B cell (primary cell): ENCODE measurements around the gene ATP7B.

Experiments used
- EZH2 ChIP-seq: IDR thresholded peaks from 2 replicates; pipeline ENCODE4 v1.6.1; 2012; ENCODE audit warnings: borderline replicate concordance, low read depth, mild to moderate bottlenecking, moderate library complexity, low read length; ENCODE audit not compliant: insufficient read depth, poor library complexity, severe bottlenecking
- TF ChIP-seq, protein P1 (sequence below): fragments of 200-600 bp; IDR thresholded peaks from one replicate; pipeline ENCODE4 v1.8.0; 2022; ENCODE audit warnings: antibody characterized with exemption, mild to moderate bottlenecking

DNA sequence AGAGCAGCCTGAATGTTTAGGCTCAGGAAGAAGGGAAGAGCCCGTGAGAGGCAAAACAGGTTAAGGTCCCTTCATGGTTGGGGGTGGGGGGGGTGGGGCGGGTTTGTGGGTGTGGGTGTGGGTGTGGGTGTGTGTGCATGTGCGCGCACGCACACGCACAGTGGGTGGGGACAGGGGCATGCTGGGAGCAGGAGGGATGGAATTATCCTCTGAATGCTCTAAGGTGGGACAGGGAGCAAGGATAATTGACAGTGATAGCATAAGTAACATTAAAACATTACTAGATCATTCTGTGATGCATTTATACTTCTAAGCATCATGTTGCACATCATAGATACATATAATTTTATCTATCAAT lies 84.7 kb downstream of the ATP7B start:
- TF ChIP-seq, protein P1, sequence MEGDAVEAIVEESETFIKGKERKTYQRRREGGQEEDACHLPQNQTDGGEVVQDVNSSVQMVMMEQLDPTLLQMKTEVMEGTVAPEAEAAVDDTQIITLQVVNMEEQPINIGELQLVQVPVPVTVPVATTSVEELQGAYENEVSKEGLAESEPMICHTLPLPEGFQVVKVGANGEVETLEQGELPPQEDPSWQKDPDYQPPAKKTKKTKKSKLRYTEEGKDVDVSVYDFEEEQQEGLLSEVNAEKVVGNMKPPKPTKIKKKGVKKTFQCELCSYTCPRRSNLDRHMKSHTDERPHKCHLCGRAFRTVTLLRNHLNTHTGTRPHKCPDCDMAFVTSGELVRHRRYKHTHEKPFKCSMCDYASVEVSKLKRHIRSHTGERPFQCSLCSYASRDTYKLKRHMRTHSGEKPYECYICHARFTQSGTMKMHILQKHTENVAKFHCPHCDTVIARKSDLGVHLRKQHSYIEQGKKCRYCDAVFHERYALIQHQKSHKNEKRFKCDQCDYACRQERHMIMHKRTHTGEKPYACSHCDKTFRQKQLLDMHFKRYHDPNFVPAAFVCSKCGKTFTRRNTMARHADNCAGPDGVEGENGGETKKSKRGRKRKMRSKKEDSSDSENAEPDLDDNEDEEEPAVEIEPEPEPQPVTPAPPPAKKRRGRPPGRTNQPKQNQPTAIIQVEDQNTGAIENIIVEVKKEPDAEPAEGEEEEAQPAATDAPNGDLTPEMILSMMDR: no peak
- TF ChIP-seq EZH2: no peak
